ENCODE results near the gene ALDH3B2. TPM values are rescaled to one million over a fixed set of nuclear protein-coding genes. Genes with fewer than 3 reads are reported as not detected.

The ALDH3B2 gene
- total and polyA plus RNA-seq, 4 donors: 1.1 to 4.8 (median 2.5) TPM

- no peak overlapping the region for H3K9ac ChIP-seq (ENCODE audit: insufficient read depth in 1 of 2, low read length in 2 of 2)
- H3K9me3 ChIP-seq (ENCODE audit: control insufficient read depth in 4 of 4, insufficient read depth in 3 of 4, low read length in 3 of 4): no peaks in the 10 kb centered on the region
- ATAC-seq (ENCODE audit: insufficient read depth, low FRiP score) (no peak), DNase-seq (no peak)
- no peaks in the 10 kb centered on the region for H3K4me1 ChIP-seq (ENCODE audit: control insufficient read depth in 5 of 5, insufficient read depth in 5 of 5, low read length in 5 of 5)
- H3K36me3 ChIP-seq (ENCODE audit: control insufficient read depth in 4 of 4, insufficient read depth in 4 of 4, low read length in 4 of 4): no peaks in the 10 kb centered on the region
- H3K27ac ChIP-seq (ENCODE audit: low read depth in 1 of 2, low read length in 1 of 2): no peak overlapping the region
- no peaks in the 10 kb centered on the region for H3K27me3 ChIP-seq (ENCODE audit: control insufficient read depth in 3 of 3, insufficient read depth in 3 of 3, low read length in 2 of 3)
- WGBS, 2 donors: 41 to 55% methylated on average over 3 of the region's 3 CpGs
- no peak for TF ChIP-seq CTCF (IDR thresholded peaks at IDR 0.05; ENCODE audit: control extremely low read depth, extremely low read depth)
- H3K4me3 ChIP-seq: no peak overlapping the region
These were observed 17.1 kb downstream of the ALDH3B2 start for GRCh38 chr11:67657300-67657699.

- no peaks in the 10 kb centered on the region for H3K36me3 ChIP-seq (ENCODE audit: control insufficient read depth in 4 of 4, insufficient read depth in 4 of 4, low read length in 4 of 4)
- H3K4me1 ChIP-seq (ENCODE audit: control insufficient read depth in 5 of 5, insufficient read depth in 5 of 5, low read length in 5 of 5): no peaks in the 10 kb centered on the region
- H3K9me3 ChIP-seq (ENCODE audit: control insufficient read depth in 4 of 4, insufficient read depth in 3 of 4, low read length in 3 of 4): no peaks in the 10 kb centered on the region
- 93 to 94% methylated on average over 4 of the region's 4 CpGs for WGBS, 2 donors
- no peak overlapping the region for H3K4me3 ChIP-seq
- DNase-seq (no peak), ATAC-seq (ENCODE audit: insufficient read depth, low FRiP score) (no peak)
- H3K27me3 ChIP-seq (ENCODE audit: control insufficient read depth in 3 of 3, insufficient read depth in 3 of 3, low read length in 2 of 3): no peaks in the 10 kb centered on the region
- TF ChIP-seq CTCF (IDR thresholded peaks at IDR 0.05; ENCODE audit: control extremely low read depth, extremely low read depth): no peak
- H3K27ac ChIP-seq (ENCODE audit: low read depth in 1 of 2, low read length in 1 of 2): no peak overlapping the region
- H3K9ac ChIP-seq (ENCODE audit: insufficient read depth in 1 of 2, low read length in 2 of 2): no peak overlapping the region
These were observed 18.0 kb downstream of the ALDH3B2 start for GRCh38 chr11:67656278-67656922.

- no peak for TF ChIP-seq CTCF (IDR thresholded peaks at IDR 0.05; ENCODE audit: control extremely low read depth, extremely low read depth)
- DNase-seq (no peak), ATAC-seq (ENCODE audit: insufficient read depth, low FRiP score) (no peak)
- no peak overlapping the region for H3K9ac ChIP-seq (ENCODE audit: insufficient read depth in 1 of 2, low read length in 2 of 2)
- peaks cover 0 to 5% (median 0%) of the 10 kb centered on the region in 4 donors for H3K9me3 ChIP-seq (ENCODE audit: control insufficient read depth in 4 of 4, insufficient read depth in 3 of 4, low read length in 3 of 4)
- H3K4me1 ChIP-seq (ENCODE audit: control insufficient read depth in 5 of 5, insufficient read depth in 5 of 5, low read length in 5 of 5): peaks cover 0 to 4% (median 0%) of the 10 kb centered on the region in 5 donors
- H3K27ac ChIP-seq (ENCODE audit: low read depth in 1 of 2, low read length in 1 of 2): no peak overlapping the region
- no peak overlapping the region for H3K4me3 ChIP-seq
- H3K27me3 ChIP-seq (ENCODE audit: control insufficient read depth in 3 of 3, insufficient read depth in 3 of 3, low read length in 2 of 3): peaks cover 0 to 4% (median 0%) of the 10 kb centered on the region in 3 donors
- no peaks in the 10 kb centered on the region for H3K36me3 ChIP-seq (ENCODE audit: control insufficient read depth in 4 of 4, insufficient read depth in 4 of 4, low read length in 4 of 4)
- 80 to 82% methylated on average over 9 of the region's 9 CpGs for WGBS, 2 donors
These were observed 20.2 kb downstream of the ALDH3B2 start for GRCh38 chr11:67654225-67654624.
